ENCODE results near the gene MRM2. TPM values are rescaled to one million over a fixed set of nuclear protein-coding genes. Genes with fewer than 3 reads are reported as not detected.
"Not testable (repeated sequence)": the region's sequence is repeated elsewhere in the genome, so short reads cannot be mapped to it uniquely, and the experiment has no call there.

Gene MRM2
- 51.7 and 58.2 TPM in 2 replicates for total RNA-seq (2014; rRNA removed; shearing (Covaris generic))

GRCh38 chr7:2241580-2242540 is at the start of gene MRM2, which contains the start of gene NUDT1:
TSS of gene MRM2 (minus strand) at chr7:2242205. CDS start at chr7:2242169, 36 bp downstream.
TSS of gene NUDT1 (plus strand) at chr7:2242226. CDS start at chr7:2244575, 2,349 bp downstream.
- peak; percentile 93 for DNase-seq (ENCODE audit: low read depth)

- DNase-seq (ENCODE audit: low read depth) = no peak
These were observed 48.9 kb upstream of the MRM2 start for GRCh38 chr7:2290877-2291276.

GRCh38 chr7:2289621-2290020 is 47.6 kb upstream of the MRM2 start:
- DNase-seq (ENCODE audit: low read depth) = no peak

- DNase-seq (ENCODE audit: low read depth) = no peak
These were observed 47.1 kb upstream of the MRM2 start for GRCh38 chr7:2289111-2289586.

GRCh38 chr7:2288503-2288902 is 46.5 kb upstream of the MRM2 start:
- DNase-seq (ENCODE audit: low read depth) = no peak

- DNase-seq (ENCODE audit: low read depth) = no peak
These were observed 45.7 kb upstream of the MRM2 start for GRCh38 chr7:2287745-2288144.

- no peak for DNase-seq (ENCODE audit: low read depth)
These were observed 41.1 kb upstream of the MRM2 start for GRCh38 chr7:2283074-2283473.

GRCh38 chr7:2282185-2282751 is 40.3 kb upstream of the MRM2 start:
- DNase-seq (ENCODE audit: low read depth) = no peak

- no peak for DNase-seq (ENCODE audit: low read depth)
These were observed 39.5 kb upstream of the MRM2 start for GRCh38 chr7:2281541-2281940.

GRCh38 chr7:2280424-2280823 is 38.4 kb upstream of the MRM2 start:
- no peak for DNase-seq (ENCODE audit: low read depth)

- DNase-seq (ENCODE audit: low read depth) = no peak
These were observed 37.9 kb upstream of the MRM2 start for GRCh38 chr7:2279896-2280295.

GRCh38 chr7:2278026-2278425 is 36.0 kb upstream of the MRM2 start:
- no peak for DNase-seq (ENCODE audit: low read depth)

- DNase-seq (ENCODE audit: low read depth) = no peak
These were observed 34.1 kb upstream of the MRM2 start for GRCh38 chr7:2276107-2276506.

GRCh38 chr7:2275101-2275500 is 33.1 kb upstream of the MRM2 start:
- no peak for DNase-seq (ENCODE audit: low read depth)

GRCh38 chr7:2274666-2275065 is 32.7 kb upstream of the MRM2 start:
- no peak for DNase-seq (ENCODE audit: low read depth)

- no peak for DNase-seq (ENCODE audit: low read depth)
These were observed 31.9 kb upstream of the MRM2 start for GRCh38 chr7:2273866-2274265.

- no peak for DNase-seq (ENCODE audit: low read depth)
These were observed 30.0 kb upstream of the MRM2 start for GRCh38 chr7:2272031-2272430.

GRCh38 chr7:2271273-2272026 is 29.4 kb upstream of the MRM2 start:
- DNase-seq (ENCODE audit: low read depth) = no peak

- no peak for DNase-seq (ENCODE audit: low read depth)
These were observed 28.5 kb upstream of the MRM2 start for GRCh38 chr7:2270495-2270894.

GRCh38 chr7:2269991-2270460 is 28.0 kb upstream of the MRM2 start:
- no peak for DNase-seq (ENCODE audit: low read depth)

- not testable (repeated sequence) for DNase-seq (ENCODE audit: low read depth)
These were observed 27.3 kb upstream of the MRM2 start for GRCh38 chr7:2269089-2269990.

All from Daoy (cell line).